SH-SY5Y (cell line): ENCODE data around the gene IGF2BP3.

ENCODE experiments used
- GATA2 ChIP-seq: IDR thresholded peaks from 2 replicates; pipeline ENCODE4 v1.6.1; 2011; ENCODE audit warnings: mild to moderate bottlenecking, low read depth, low read length
- GATA3 ChIP-seq: IDR thresholded peaks from 2 replicates; pipeline ENCODE4 v1.6.1; 2011; ENCODE audit warnings: low read depth, mild to moderate bottlenecking, low read length, moderate library complexity

- TF ChIP-seq GATA3: no peak
- TF ChIP-seq GATA2: no peak
These were observed 138.1 kb downstream of the IGF2BP3 start for GRCh38 chr7:23332193-23332592.
